Measurements from ENCODE around the gene OR10H4.
"Not testable (repeated sequence)": the region's sequence is repeated elsewhere in the genome, so short reads cannot be mapped to it uniquely, and the experiment has no call there.

The OR10H4 gene

GRCh38 chr19:15944401-15944800 is 4.4 kb upstream of the OR10H4 start:
- DNase-seq: no peak

GRCh38 chr19:15945301-15945700 is 3.5 kb upstream of the OR10H4 start:
- no peak for DNase-seq

GRCh38 chr19:15954820-15955219 is 6.0 kb downstream of the OR10H4 start:
- DNase-seq: no peak

- DNase-seq: no peak
Observed at GRCh38 chr19:15962319-15962718, 13.5 kb downstream of the OR10H4 start.

- DNase-seq: no peak
Observed at GRCh38 chr19:15964231-15964630, 15.4 kb downstream of the OR10H4 start.

GRCh38 chr19:15971224-15971780 is 22.5 kb downstream of the OR10H4 start:
- DNase-seq: no peak

GRCh38 chr19:15972043-15972442 is 23.2 kb downstream of the OR10H4 start:
- not testable (repeated sequence) for DNase-seq

GRCh38 chr19:15974856-15975255 is 26.0 kb downstream of the OR10H4 start:
- DNase-seq: no peak

- no peak for DNase-seq
Observed at GRCh38 chr19:15976836-15977689, 28.3 kb downstream of the OR10H4 start.

GRCh38 chr19:15977690-15978089 is 28.9 kb downstream of the OR10H4 start:
- DNase-seq: no peak

GRCh38 chr19:15979293-15979692 is 30.5 kb downstream of the OR10H4 start:
- DNase-seq: no peak

GRCh38 chr19:15985831-15986230 is 37.0 kb downstream of the OR10H4 start:
- not testable (repeated sequence) for DNase-seq

GRCh38 chr19:15986701-15987100 is 37.9 kb downstream of the OR10H4 start:
- DNase-seq: no peak

- no peak for DNase-seq
Observed at GRCh38 chr19:15989889-15990288, 41.1 kb downstream of the OR10H4 start.

- DNase-seq: no peak
Observed at GRCh38 chr19:15991602-15992001, 42.8 kb downstream of the OR10H4 start.

GRCh38 chr19:15992014-15992413 is 43.2 kb downstream of the OR10H4 start:
- no peak for DNase-seq

- DNase-seq: no peak
Observed at GRCh38 chr19:15995536-15995935, 46.7 kb downstream of the OR10H4 start.

GRCh38 chr19:15998166-15998565 is 49.4 kb downstream of the OR10H4 start:
- no peak for DNase-seq
